ENCODE results near the gene TRMT44.
"Not testable (repeated sequence)": the region's sequence is repeated elsewhere in the genome, so short reads cannot be mapped to it uniquely, and the experiment has no call there.

Gene TRMT44

GRCh38 chr4:8486643-8487042 lies 46.1 kb downstream of the TRMT44 start:
- not testable (repeated sequence) for DNase-seq (ENCODE audit: low read depth in 3 of 3, low spot score in 1 of 3)

- DNase-seq (ENCODE audit: low read depth in 3 of 3, low spot score in 1 of 3) = no peak
Measured at GRCh38 chr4:8488791-8489369, 48.3 kb downstream of the TRMT44 start.

DNA sequence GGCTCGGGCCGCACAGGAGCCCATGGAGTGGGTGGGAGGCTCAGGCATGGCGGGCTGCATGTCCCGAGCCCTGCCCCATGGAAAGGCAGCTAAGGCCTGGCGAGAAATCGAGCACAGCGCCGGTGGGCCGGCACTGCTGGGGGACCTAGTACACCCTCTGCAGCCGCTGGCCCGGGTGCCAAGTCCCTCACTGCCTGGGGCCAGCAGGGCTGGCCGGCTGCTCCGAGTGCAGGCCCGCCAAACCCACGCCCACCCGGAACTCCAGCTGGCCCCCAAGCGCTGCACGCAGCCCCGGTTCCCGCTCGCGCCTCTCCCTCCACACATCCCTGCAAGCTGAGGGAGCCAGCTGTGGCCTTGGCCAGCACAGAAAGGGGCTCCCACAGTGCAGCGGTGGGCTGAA lies 50.9 kb downstream of the TRMT44 start:
- not testable (repeated sequence) for DNase-seq (ENCODE audit: low read depth in 3 of 3, low spot score in 1 of 3)

DNA sequence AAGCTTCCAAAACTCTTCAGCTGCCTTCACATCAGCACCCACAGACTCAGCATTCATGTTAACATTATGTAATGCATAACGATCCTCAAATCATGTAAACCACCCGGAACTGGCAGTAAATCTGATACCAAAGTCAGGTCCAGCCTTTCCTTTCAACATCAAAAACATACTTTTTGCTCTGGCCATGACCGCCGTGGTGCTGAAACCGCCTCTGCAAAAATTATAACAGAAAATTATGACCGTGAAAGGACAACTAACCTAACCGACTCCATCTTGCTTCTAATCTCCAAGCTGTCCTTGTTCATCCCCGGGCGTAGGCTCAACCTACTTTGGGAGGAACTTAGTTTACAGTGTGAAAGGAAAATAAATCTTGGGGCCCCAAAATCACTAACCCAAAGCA lies 51.6 kb downstream of the TRMT44 start:
- DNase-seq (ENCODE audit: low read depth in 3 of 3, low spot score in 1 of 3) = no peak

GRCh38 chr4:8493484-8493883 lies 52.9 kb downstream of the TRMT44 start:
- DNase-seq (ENCODE audit: low read depth in 3 of 3, low spot score in 1 of 3) = no peak

- DNase-seq (ENCODE audit: low read depth in 3 of 3, low spot score in 1 of 3) = no peak
Measured at GRCh38 chr4:8494218-8494617, 53.6 kb downstream of the TRMT44 start.

- DNase-seq (ENCODE audit: low read depth in 3 of 3, low spot score in 1 of 3) = no peak
Measured at GRCh38 chr4:8494983-8495548, 54.5 kb downstream of the TRMT44 start.

- no peak for DNase-seq (ENCODE audit: low read depth in 3 of 3, low spot score in 1 of 3)
Measured at GRCh38 chr4:8495803-8496202, 55.2 kb downstream of the TRMT44 start.

- DNase-seq (ENCODE audit: low read depth in 3 of 3, low spot score in 1 of 3) = no peak
Measured at GRCh38 chr4:8497762-8498161, 57.2 kb downstream of the TRMT44 start.

GRCh38 chr4:8500966-8501365 lies 60.4 kb downstream of the TRMT44 start:
- no peak for DNase-seq (ENCODE audit: low read depth in 3 of 3, low spot score in 1 of 3)

DNA sequence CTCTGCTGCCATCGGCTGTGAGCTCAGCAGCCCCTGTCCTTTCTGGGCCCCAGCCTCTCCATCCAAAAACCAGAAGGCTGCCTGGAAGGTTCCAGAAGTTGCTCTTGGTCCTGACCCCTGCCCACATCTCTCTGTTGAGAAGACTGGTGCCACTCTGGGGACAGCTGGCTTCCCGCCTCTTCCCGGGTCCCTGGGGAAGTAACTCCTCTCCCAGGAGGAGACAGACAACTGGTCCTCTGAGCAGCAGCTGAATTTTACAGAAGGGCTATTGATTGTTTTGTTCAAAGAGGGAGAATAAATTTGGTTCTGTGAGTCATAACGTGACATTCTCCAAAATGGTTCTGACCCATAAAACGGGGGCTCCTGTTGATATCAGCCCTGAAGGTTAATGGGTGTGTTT lies 61.2 kb downstream of the TRMT44 start:
- no peak for DNase-seq (ENCODE audit: low read depth in 3 of 3, low spot score in 1 of 3)

GRCh38 chr4:8502371-8502770 lies 61.8 kb downstream of the TRMT44 start:
- DNase-seq (ENCODE audit: low read depth in 3 of 3, low spot score in 1 of 3) = no peak

- DNase-seq (ENCODE audit: low read depth in 3 of 3, low spot score in 1 of 3) = no peak
Measured at GRCh38 chr4:8502836-8503585, 62.4 kb downstream of the TRMT44 start.

DNA sequence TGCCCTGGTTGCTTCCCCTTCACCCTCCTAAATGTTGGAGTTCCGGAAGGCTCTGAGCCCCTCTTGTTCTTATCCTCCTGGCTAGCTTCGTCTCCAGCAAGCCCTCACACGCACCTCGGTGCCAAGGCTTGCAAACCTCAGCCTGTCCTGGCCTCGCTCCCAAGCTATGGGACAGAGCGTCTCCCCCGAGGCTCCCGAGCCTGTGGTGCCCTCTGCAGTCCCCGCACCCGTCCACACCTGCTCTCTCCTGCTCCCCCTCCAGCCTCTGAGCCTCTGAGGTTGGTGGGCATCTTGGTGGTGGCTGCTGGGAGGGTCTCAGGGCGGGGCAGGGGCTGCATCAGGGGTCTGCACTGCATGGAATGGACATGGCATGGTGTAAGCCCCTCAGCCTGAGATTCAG lies 63.2 kb downstream of the TRMT44 start:
- no peak for DNase-seq (ENCODE audit: low read depth in 3 of 3, low spot score in 1 of 3)

DNA sequence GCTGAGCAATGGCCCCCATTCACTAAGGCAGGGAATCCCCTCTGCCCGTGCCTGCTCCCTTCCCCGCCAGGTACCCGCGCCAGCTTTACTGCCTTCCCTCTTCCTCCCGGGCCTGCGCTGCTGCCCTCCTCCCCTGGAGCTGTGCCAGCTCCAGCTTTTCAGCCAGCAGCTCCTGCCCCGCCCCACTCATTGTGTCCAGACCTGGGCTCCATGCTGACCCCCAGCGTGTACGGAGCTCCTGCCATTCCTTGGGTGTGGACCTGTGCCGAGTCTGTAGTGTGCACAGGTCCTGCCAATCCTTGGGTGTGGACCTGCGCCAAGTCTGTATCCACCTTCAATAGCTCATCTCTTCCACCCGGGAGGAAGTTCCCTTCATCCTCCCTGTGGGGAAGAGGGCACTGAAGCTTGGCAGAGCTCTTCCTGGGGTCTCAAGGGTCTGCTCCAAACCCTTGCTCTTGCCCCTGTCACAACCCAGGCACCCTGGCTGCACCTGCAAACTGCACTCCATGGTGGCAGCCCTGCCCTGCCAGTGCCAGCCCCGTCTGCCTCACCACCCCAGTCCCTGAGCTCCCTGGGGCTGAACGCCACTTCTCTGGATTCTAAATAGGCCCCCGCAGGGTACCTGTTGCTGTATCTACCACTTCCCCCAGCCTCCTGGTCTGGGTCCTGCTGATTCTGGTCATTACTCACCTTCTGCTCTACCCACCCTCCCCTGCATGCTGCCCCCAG lies 63.9 kb downstream of the TRMT44 start:
- DNase-seq (ENCODE audit: low read depth in 3 of 3, low spot score in 1 of 3) = no peak

- no peak for DNase-seq (ENCODE audit: low read depth in 3 of 3, low spot score in 1 of 3)
Measured at GRCh38 chr4:8505229-8505628, 64.7 kb downstream of the TRMT44 start.

- no peak for DNase-seq (ENCODE audit: low read depth in 3 of 3, low spot score in 1 of 3)
Measured at GRCh38 chr4:8506006-8506372, 65.4 kb downstream of the TRMT44 start.

- no peak for DNase-seq (ENCODE audit: low read depth in 3 of 3, low spot score in 1 of 3)
Measured at GRCh38 chr4:8506373-8507195, 66.0 kb downstream of the TRMT44 start.

GRCh38 chr4:8507196-8507570 lies 66.6 kb downstream of the TRMT44 start:
- no peak for DNase-seq (ENCODE audit: low read depth in 3 of 3, low spot score in 1 of 3)

DNA sequence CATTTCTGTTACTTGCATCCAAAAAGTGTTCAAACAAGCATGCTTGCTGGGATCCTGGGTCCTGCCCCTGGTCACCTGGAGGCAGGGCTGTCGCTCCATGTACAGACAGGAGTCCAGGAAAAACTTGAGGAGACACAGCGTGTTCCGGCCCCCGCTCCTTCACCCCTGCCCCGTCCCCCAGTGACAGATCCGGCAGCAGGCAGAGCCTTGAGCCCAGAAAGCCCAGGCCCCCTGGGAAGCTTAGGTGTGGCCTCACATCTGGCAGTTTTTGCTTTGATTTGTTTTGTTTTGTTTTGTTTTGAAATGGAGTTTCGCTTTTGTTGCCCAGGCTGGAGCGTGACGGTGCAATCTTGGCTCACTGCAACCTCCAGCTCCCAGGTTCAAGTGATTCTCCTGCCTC lies 67.0 kb downstream of the TRMT44 start:
- DNase-seq (ENCODE audit: low read depth in 3 of 3, low spot score in 1 of 3) = no peak

GRCh38 chr4:8508266-8508665 lies 67.7 kb downstream of the TRMT44 start:
- no peak for DNase-seq (ENCODE audit: low read depth in 3 of 3, low spot score in 1 of 3)

Data from stimulated activated CD4-positive, alpha-beta T cell treated with anti-CD3 and anti-CD28 coated beads, TNF-alpha, amount 100 ng/mL, for 1 hour (primary cell).